IPS DF 4.7 (cell line): ENCODE data around the gene ANTXR1.
"Not testable (repeated sequence)": the region's sequence is repeated elsewhere in the genome, so short reads cannot be mapped to it uniquely, and the experiment has no call there.

Experiments used
- DNase-seq: peaks from one replicate; pipeline ENCODE4 v3.0.0-alpha.2; 2013; ENCODE audit warnings: low spot score; ENCODE audit errors: extremely low read depth

ANTXR1 gene

GRCh38 chr2:69163109-69163508 lies 150.1 kb downstream of the ANTXR1 start:
- no peak for DNase-seq

GRCh38 chr2:69163556-69163955 lies 150.6 kb downstream of the ANTXR1 start:
- DNase-seq, result no peak

GRCh38 chr2:69164061-69164778 lies 151.2 kb downstream of the ANTXR1 start:
- no peak for DNase-seq

GRCh38 chr2:69165091-69165880 lies 152.3 kb downstream of the ANTXR1 start:
- no peak for DNase-seq

GRCh38 chr2:69166465-69166811 lies 153.5 kb downstream of the ANTXR1 start:
- DNase-seq, result no peak

- no peak for DNase-seq
Measured at GRCh38 chr2:69166812-69167468, 154.0 kb downstream of the ANTXR1 start.

- DNase-seq, result no peak
Measured at GRCh38 chr2:69167469-69167822, 154.5 kb downstream of the ANTXR1 start.

GRCh38 chr2:69168144-69168813 lies 155.3 kb downstream of the ANTXR1 start:
- no peak for DNase-seq

- no peak for DNase-seq
Measured at GRCh38 chr2:69168950-69169654, 156.1 kb downstream of the ANTXR1 start.

- no peak for DNase-seq
Measured at GRCh38 chr2:69169655-69170389, 156.8 kb downstream of the ANTXR1 start.

- no peak for DNase-seq
Measured at GRCh38 chr2:69170661-69171060, 157.7 kb downstream of the ANTXR1 start.

GRCh38 chr2:69171116-69171896 lies 158.3 kb downstream of the ANTXR1 start:
- DNase-seq, result no peak

- DNase-seq, result no peak
Measured at GRCh38 chr2:69171897-69172525, 159.0 kb downstream of the ANTXR1 start.

- no peak for DNase-seq
Measured at GRCh38 chr2:69173706-69174105, 160.7 kb downstream of the ANTXR1 start.

GRCh38 chr2:69174211-69174610 lies 161.2 kb downstream of the ANTXR1 start:
- DNase-seq, result not testable (repeated sequence)

GRCh38 chr2:69175790-69176715 lies 163.1 kb downstream of the ANTXR1 start:
- DNase-seq, result no peak

- DNase-seq, result no peak
Measured at GRCh38 chr2:69177063-69177771, 164.2 kb downstream of the ANTXR1 start.
